ENCODE measurements around the gene FLRT2. TPM values are rescaled to one million over a fixed set of nuclear protein-coding genes. Genes with fewer than 3 reads are reported as not detected.
A peak's percentile ranks its signal among the peaks of the same experiment; 100 is the strongest.

FLRT2 gene
- total RNA-seq, 2 donors from 2014 or later, result 0.25 to 1.5 TPM

DNA sequence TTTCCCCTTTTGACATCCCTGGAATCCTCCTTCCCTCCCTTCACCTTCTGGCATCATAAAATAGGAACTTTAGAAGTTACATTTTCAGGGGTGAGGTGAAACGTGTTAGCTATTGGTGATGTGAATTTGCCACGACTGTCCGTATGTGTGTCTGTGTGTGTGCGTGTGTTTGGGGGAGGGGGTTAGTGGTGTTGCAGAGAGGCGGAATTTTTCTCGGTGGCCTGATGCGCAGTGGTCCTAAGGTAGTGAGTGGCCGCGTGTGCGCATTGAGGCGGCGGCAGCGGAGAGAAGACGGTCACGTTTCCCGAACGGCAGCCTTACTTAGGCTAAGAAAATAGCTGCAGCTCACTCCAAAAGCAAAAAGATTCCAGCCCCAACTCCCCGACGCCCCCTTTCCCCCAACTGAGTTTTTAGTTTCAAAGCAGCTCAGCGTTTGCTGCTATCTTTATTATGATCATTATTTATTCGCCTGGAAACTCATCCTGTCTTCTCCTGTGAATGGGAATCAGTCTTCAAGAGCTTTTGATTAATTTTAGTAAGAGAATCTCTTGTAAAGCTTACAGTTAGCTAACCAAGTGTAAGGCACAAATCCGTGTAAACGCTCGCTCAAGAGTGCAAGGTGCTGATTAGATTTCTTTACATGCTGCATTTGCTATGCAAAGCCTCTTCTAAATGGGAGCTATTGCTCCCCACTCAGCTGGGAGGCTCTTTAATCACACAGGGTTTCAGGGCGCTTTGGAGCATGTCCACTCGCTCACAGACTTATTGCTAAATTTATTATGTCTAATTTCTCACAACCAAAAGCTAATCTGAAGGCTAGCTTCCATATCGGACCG lies 4.7 kb downstream of the FLRT2 start:
- Mint-ChIP-seq H3K4me1 (ENCODE audit: low read depth in 2 of 2) (peaks cover 9 to 24% of the 10 kb centered on the region in 2 donors), H3K4me3 (peak overlapping the region; percentile 13), H3K36me3 (no peaks in the 10 kb centered on the region), H3K9me3 (no peaks in the 10 kb centered on the region), H3K27me3 (peaks cover 36 to 49% of the 10 kb centered on the region in 2 donors), H3K27ac (no peak overlapping the region)
- ATAC-seq (no peak), DNase-seq (ENCODE audit: low spot score) (no peak)

DNA sequence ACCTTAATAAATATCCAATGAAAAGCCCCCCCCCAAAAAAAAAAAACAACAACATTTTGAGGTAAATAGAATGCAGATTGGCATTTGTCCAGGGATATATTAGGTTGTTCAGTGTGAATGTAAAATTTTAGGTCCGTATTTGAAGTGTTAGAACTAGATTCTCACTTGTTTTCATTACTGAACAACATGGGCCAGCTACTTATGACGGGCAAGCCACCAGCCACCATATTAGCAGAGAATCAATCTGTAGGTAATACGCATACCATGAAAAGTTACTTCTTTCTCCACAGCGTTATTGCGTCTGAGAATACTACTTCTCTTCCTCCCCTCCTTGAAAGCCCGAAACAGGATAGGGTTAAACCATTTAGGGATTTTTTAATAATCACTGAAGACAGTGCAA lies 5.4 kb downstream of the FLRT2 start:
- H3K4me1 Mint-ChIP-seq (ENCODE audit: low read depth in 2 of 2), result peaks cover 8 to 22% of the 10 kb centered on the region in 2 donors
- ATAC-seq (no peak), DNase-seq (ENCODE audit: low spot score) (no peak)
- H3K36me3 Mint-ChIP-seq, result no peaks in the 10 kb centered on the region
- peaks cover 34 to 47% of the 10 kb centered on the region in 2 donors for H3K27me3 Mint-ChIP-seq
- no peak overlapping the region for H3K27ac Mint-ChIP-seq
- H3K4me3 Mint-ChIP-seq, result no peak overlapping the region
- no peaks in the 10 kb centered on the region for H3K9me3 Mint-ChIP-seq

DNA sequence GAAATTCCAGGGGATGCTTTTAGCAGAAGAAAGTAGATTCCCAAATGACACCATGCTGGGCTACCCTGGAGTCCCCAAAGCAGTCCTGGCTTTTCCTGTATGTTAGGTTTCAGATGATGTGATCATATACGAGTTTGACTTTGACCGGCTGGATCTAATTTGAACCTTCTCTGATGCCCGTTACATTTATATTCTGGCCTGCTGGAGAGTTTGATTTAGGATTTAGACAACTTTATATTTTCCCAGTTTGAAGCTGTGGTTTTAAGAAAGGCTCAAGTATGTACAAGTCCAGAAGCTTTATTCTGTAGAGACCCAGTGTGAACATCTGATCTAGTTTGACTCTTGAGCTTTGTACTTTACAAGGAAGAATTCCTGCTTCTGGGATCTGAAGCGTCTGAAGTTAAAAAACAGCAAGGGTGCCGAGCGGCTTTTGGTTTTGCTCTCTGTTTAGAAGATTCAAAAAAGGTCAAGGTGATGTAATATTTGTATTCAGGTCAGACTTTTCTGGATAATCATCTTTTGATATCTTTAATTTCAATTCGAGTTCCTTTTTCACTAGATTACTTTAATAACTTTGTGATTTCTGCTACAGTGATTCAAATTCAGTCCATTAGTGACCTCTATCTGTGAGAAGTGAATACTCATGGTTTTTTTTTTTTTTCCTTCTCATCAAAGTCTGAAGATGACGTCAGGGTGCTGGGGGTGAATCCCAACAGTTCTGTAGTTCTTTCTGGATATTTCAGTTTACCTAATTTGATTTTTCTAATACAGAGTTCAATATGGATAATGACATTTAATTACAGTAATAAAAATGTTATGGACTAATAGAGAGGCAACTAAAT lies 6.3 kb downstream of the FLRT2 start:
- Mint-ChIP-seq H3K27me3 (peaks cover 26 to 40% of the 10 kb centered on the region in 2 donors), H3K27ac (no peak overlapping the region), H3K9me3 (no peaks in the 10 kb centered on the region), H3K4me3 (no peak overlapping the region), H3K36me3 (no peaks in the 10 kb centered on the region), H3K4me1 (ENCODE audit: low read depth in 2 of 2) (peaks cover 8 to 17% of the 10 kb centered on the region in 2 donors)
- no peak for DNase-seq (ENCODE audit: low spot score)
- no peak for ATAC-seq

DNA sequence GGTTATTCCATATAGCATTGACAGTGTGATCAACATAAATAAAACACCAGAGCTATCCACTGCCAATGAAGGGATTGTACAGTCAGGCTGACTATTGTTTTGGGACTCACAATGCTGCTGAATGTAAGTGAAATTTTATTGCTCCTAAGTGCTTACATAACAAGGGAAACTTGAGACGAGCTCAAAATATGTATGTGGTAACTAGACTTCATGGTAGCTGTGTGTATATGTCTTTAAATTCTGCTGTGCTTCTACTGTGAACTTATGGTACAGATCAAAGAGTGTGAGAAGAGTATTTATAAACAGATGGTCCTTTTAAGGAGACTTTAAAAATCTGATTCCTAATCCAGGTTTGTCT lies 6.9 kb downstream of the FLRT2 start:
- H3K27ac Mint-ChIP-seq, result no peak overlapping the region
- H3K27me3 Mint-ChIP-seq, result peaks cover 22 to 35% of the 10 kb centered on the region in 2 donors
- DNase-seq (ENCODE audit: low spot score), result no peak
- ATAC-seq, result no peak
- no peaks in the 10 kb centered on the region for H3K9me3 Mint-ChIP-seq
- no peak overlapping the region for H3K4me3 Mint-ChIP-seq
- H3K36me3 Mint-ChIP-seq, result no peaks in the 10 kb centered on the region
- peaks cover 2 to 14% of the 10 kb centered on the region in 2 donors for H3K4me1 Mint-ChIP-seq (ENCODE audit: low read depth in 2 of 2)

DNA sequence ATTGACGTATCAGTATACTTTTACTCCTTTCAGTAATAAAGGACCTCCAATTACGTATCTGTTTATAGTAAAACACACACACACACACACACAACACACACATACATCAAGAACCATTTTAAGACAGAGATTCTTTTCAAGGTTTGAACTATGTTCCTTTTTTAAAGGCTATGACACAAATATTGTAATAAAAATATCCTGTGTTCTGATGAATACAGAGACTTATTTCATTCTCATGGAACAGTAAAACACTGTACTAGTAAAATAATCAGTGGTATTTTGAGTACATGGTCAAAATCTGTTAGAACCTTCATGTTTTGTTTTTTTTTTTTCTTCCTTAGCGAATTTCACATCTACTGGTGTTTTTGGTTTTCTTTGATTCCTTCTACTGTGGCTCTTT lies 7.6 kb downstream of the FLRT2 start:
- no peaks in the 10 kb centered on the region for H3K36me3 Mint-ChIP-seq
- no peak for DNase-seq (ENCODE audit: low spot score)
- no peaks in the 10 kb centered on the region for H3K9me3 Mint-ChIP-seq
- no peak overlapping the region for H3K4me3 Mint-ChIP-seq
- no peak overlapping the region for H3K27ac Mint-ChIP-seq
- peaks cover 0 to 8% of the 10 kb centered on the region in 2 donors for H3K4me1 Mint-ChIP-seq (ENCODE audit: low read depth in 2 of 2)
- ATAC-seq, result no peak
- H3K27me3 Mint-ChIP-seq, result peaks cover 15 to 28% of the 10 kb centered on the region in 2 donors

DNA sequence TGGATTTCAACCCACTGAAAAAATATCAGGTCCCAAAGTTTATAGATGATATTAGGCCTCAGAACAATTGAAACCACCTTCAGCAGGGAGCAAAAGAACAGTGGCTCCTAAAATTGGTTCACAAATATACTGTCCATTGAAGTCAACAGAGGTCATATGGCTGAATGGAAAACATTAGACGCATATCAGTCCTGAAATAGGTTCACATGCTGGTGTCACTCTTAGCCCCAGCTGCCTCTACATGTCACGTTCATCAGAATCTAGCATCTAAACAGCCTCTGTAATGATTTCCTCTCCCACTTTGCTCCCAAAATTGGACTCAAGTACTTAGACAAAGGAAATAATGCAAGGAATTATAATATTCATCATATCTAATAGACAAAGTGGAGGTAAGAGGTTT lies 8.7 kb downstream of the FLRT2 start:
- ATAC-seq (no peak), DNase-seq (ENCODE audit: low spot score) (no peak)
- H3K27ac Mint-ChIP-seq, result no peak overlapping the region
- H3K9me3 Mint-ChIP-seq, result no peaks in the 10 kb centered on the region
- H3K36me3 Mint-ChIP-seq, result no peaks in the 10 kb centered on the region
- peaks cover 0 to 4% of the 10 kb centered on the region in 2 donors for H3K4me1 Mint-ChIP-seq (ENCODE audit: low read depth in 2 of 2)
- H3K27me3 Mint-ChIP-seq, result peaks cover 11 to 25% of the 10 kb centered on the region in 2 donors
- no peak overlapping the region for H3K4me3 Mint-ChIP-seq

DNA sequence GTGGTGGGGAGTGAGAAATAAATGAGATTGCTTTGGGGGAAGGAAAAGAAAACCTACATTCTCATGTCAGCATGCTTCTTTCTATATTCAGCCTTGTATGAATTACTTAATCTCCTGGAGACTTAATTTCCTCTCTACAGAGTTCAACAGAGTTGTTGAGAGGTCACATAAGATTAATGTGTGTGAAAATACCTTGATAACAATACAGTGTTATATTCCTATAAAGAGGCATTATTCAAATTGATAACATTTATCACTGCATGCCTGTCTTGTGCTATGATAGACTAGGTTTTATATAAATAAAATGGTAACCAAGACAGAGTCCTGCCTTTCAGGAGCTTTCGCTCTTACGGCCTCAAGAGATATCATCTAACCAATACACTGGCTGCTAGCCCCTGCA lies 9.6 kb downstream of the FLRT2 start:
- no peaks in the 10 kb centered on the region for H3K9me3 Mint-ChIP-seq
- DNase-seq (ENCODE audit: low spot score) (no peak), ATAC-seq (no peak)
- H3K4me3 Mint-ChIP-seq, result no peak overlapping the region
- no peaks in the 10 kb centered on the region for H3K36me3 Mint-ChIP-seq
- H3K27me3 Mint-ChIP-seq, result peaks cover 6 to 22% of the 10 kb centered on the region in 2 donors
- no peak overlapping the region for H3K27ac Mint-ChIP-seq
- H3K4me1 Mint-ChIP-seq (ENCODE audit: low read depth in 2 of 2), result peaks cover 0 to under 1% of the 10 kb centered on the region in 2 donors

DNA sequence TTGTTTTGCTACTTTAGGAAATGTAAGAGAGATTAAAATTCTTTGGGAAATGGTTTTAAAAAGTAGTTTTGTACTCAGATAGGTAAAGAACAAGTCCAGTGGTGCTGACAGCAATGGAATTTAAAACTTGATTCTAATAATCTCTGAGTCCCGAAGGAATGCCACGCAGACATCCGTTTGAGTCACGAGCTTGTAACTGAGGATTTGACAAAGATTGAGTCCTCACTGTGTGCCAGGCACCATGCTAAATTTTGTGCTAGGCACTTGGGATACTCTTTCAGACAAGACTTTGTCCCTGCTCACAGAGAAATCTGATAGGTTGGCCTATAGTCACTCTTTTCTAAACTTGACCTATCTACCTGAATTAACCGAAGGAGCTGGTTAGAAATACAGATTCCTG lies 12.7 kb downstream of the FLRT2 start:
- DNase-seq (ENCODE audit: low spot score), result no peak
- Mint-ChIP-seq H3K9me3 (no peaks in the 10 kb centered on the region), H3K4me3 (no peak overlapping the region), H3K36me3 (no peaks in the 10 kb centered on the region), H3K27ac (no peak overlapping the region), H3K4me1 (ENCODE audit: low read depth in 2 of 2) (no peaks in the 10 kb centered on the region), H3K27me3 (peaks cover 0 to 6% of the 10 kb centered on the region in 2 donors)
- ATAC-seq, result no peak

DNA sequence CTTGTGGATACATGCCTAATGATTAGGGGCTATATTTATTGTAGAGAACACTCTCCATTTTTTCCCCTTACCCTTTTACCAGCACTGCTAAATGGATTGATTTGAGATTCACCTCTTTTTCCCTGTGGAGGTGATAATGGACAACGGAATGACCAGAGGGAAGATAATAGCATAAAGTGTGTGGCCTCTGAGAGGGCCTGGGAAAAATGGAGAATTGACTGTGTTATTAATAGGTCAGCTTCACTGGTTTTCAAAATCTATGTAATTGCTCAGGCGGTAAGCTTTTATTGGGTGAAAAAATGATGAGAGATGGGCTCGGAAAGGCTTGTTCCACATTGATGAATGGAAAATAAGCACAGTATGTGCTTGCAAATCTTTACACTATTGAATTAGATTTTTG lies 15.8 kb downstream of the FLRT2 start:
- no peak overlapping the region for H3K27ac Mint-ChIP-seq
- DNase-seq (ENCODE audit: low spot score) (no peak), ATAC-seq (no peak)
- H3K4me1 Mint-ChIP-seq (ENCODE audit: low read depth in 2 of 2), result no peaks in the 10 kb centered on the region
- H3K36me3 Mint-ChIP-seq, result no peaks in the 10 kb centered on the region
- H3K4me3 Mint-ChIP-seq, result no peak overlapping the region
- peaks cover 0 to 4% of the 10 kb centered on the region in 2 donors for H3K27me3 Mint-ChIP-seq
- H3K9me3 Mint-ChIP-seq, result no peaks in the 10 kb centered on the region

DNA sequence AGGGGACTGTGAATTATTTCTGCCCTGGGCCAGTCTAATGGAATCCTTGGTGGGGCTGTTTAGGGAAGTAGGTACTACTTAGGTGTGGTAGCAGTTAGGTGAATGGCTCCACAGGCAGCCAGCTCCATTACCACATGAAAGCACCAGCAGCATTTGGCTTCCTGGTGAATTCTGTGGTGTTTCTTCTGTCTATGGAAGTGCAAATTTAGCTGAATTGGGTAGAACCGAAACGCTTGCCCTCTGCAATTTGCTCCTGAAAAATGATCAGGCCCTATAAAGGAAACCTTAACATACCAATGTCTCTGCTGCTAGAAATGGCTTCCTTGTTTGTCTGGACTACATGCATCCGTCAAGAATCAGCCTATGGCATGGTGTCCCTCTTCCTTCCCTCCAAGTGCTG lies 16.4 kb downstream of the FLRT2 start:
- Mint-ChIP-seq H3K4me3 (no peak overlapping the region), H3K27ac (no peak overlapping the region), H3K27me3 (peaks cover 0 to 2% of the 10 kb centered on the region in 2 donors), H3K4me1 (ENCODE audit: low read depth in 2 of 2) (no peaks in the 10 kb centered on the region), H3K36me3 (no peaks in the 10 kb centered on the region), H3K9me3 (no peaks in the 10 kb centered on the region)
- ATAC-seq (no peak), DNase-seq (ENCODE audit: low spot score) (no peak)

DNA sequence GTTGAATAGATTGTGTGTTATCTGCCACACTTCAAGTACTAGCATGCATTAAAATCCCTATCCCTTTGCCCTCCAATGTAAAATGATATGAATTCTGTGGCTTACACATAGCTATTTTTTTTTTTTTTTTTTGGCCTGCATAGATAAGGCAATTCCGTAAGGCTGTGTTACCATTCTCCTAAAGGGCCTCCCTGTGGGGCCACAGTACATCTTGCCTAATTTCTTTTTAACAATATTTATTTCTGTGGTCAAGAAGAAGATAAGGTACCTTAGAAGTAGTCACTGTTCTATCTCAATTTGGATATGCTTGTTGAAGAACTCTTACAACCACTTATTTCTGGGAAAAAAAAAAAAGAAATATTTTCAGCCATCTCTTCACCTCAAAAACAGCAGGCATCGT lies 19.8 kb downstream of the FLRT2 start:
- ATAC-seq (no peak), DNase-seq (ENCODE audit: low spot score) (no peak)
- no peak overlapping the region for H3K27ac Mint-ChIP-seq
- H3K36me3 Mint-ChIP-seq, result no peaks in the 10 kb centered on the region
- H3K9me3 Mint-ChIP-seq, result no peaks in the 10 kb centered on the region
- no peaks in the 10 kb centered on the region for H3K4me1 Mint-ChIP-seq (ENCODE audit: low read depth in 2 of 2)
- H3K4me3 Mint-ChIP-seq, result no peak overlapping the region
- no peaks in the 10 kb centered on the region for H3K27me3 Mint-ChIP-seq

DNA sequence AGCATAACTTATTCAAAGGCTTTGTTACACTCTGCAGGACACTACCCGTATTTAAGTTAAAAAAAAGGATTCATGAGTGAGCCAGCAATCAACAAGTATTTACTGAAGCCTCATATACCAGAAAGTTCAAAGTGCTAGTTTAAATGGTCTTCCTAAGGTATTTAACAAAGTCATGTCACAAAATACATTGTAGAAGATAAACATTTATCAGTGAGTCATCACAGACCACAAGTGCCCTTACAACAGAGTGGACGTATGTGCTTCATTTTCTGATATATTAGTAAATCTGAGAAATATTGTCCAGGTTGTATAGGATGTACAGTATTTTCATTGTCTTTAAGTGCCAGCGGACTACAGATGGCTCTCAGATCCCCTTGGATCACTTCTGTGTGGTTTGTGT lies 24.2 kb downstream of the FLRT2 start:
- DNase-seq (ENCODE audit: low spot score) (no peak), ATAC-seq (no peak)
- peaks cover 3% of the 10 kb centered on the region for H3K9me3 Mint-ChIP-seq
- no peaks in the 10 kb centered on the region for H3K36me3 Mint-ChIP-seq
- no peak overlapping the region for H3K4me3 Mint-ChIP-seq
- H3K4me1 Mint-ChIP-seq (ENCODE audit: low read depth in 2 of 2), result no peaks in the 10 kb centered on the region
- peaks cover 0 to 2% of the 10 kb centered on the region in 2 donors for H3K27me3 Mint-ChIP-seq
- no peak overlapping the region for H3K27ac Mint-ChIP-seq

DNA sequence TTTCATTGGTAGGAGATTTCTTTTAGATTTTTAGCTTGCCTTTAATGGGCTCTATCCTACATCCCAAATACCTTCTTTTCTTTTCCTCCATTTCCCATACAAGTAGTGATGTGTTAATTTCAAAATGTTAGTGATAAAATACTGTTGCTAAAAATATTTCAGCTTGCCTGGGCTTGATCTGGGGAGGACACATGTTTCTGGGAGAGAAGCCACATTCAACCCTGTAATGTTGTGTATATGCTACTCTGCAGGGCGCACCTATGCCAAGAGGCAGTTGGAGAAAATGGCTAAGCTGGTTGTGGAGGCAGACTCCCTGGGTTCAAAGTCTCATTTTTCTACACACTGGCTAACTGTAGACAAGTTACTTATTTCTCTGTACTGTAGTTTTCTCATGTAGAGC lies 26.3 kb downstream of the FLRT2 start:
- Mint-ChIP-seq H3K4me3 (no peak overlapping the region), H3K36me3 (no peaks in the 10 kb centered on the region), H3K27ac (no peak overlapping the region), H3K4me1 (ENCODE audit: low read depth in 2 of 2) (no peaks in the 10 kb centered on the region), H3K27me3 (peaks cover 0 to 2% of the 10 kb centered on the region in 2 donors), H3K9me3 (peaks cover 3% of the 10 kb centered on the region)
- DNase-seq (ENCODE audit: low spot score) (no peak), ATAC-seq (no peak)

DNA sequence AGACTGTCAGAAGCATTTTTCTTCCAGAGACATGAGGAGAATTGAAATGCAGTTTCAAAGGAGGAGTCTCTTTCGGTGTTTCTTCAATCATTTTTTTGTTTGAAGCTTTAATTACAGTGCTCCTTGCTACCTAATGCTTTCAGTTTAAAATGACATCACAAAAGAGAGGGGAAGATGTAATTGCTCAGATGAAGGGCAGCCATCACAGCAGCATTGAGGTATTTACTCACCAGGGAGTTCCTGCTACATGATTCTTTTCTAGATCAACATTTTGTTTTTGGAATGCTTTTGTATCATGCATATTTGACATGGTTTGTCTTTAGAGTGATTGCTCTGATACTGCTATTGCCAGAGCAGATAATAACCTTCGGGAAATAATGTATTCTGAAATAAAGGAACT lies 28.6 kb downstream of the FLRT2 start:
- Mint-ChIP-seq H3K27me3 (peaks cover 0 to 4% of the 10 kb centered on the region in 2 donors), H3K27ac (no peak overlapping the region), H3K4me1 (ENCODE audit: low read depth in 2 of 2) (no peaks in the 10 kb centered on the region), H3K36me3 (no peaks in the 10 kb centered on the region), H3K9me3 (peaks cover 3% of the 10 kb centered on the region), H3K4me3 (no peak overlapping the region)
- DNase-seq (ENCODE audit: low spot score), result no peak
- no peak for ATAC-seq
